ENCODE results near the gene PRPF8. TPM values are rescaled to one million over a fixed set of nuclear protein-coding genes. Genes with fewer than 3 reads are reported as not detected.

Gene PRPF8
- total and polyA plus RNA-seq, 2 experiments from 2014 or later, result 178 to 246 TPM

- Histone ChIP-seq H2AFZ (no peak overlapping the region), H3K36me3 (ENCODE audit: insufficient read depth) (no peaks in the 10 kb centered on the region), H3K9me2 (ENCODE audit: insufficient read depth) (no peaks in the 10 kb centered on the region), H3K4me2 (no peak overlapping the region), H3K4me3 (no peak overlapping the region), H4K20me1 (replicated peaks; ENCODE audit: insufficient read depth) (no peaks in the 10 kb centered on the region), H3K27me3 (ENCODE audit: insufficient read depth) (peaks cover 8% of the 10 kb centered on the region; the same call in 1 of the 2 replicates), H3K4me1 (ENCODE audit: insufficient read depth) (no peaks in the 10 kb centered on the region; the same call in 1 of the 2 replicates), H3K27ac (ENCODE audit: low read depth) (no peak overlapping the region), H3K79me2 (replicated peaks; ENCODE audit: insufficient read depth) (no peaks in the 10 kb centered on the region), H3F3A (replicated peaks; ENCODE audit: low read depth) (0 out of 2 replicates have a peak, but pooled peaks cover 8% of the 10 kb centered on the region)
- DNase-seq (ENCODE audit: low spot score), result no peak
- H3K27me3 Mint-ChIP-seq (ENCODE audit: insufficient read depth, low read depth, poor library complexity), result peaks cover 10% of the 10 kb centered on the region
- H3K9me3 Mint-ChIP-seq, result no peaks in the 10 kb centered on the region
- TF ChIP-seq CREB1 (CRISPR knock-in tag; IDR thresholded peaks at IDR 0.05; ENCODE audit: low read depth) (no peak), STAT1 (IDR thresholded peaks at IDR 0.05; ENCODE audit: unreplicated experiment) (no peak), JUNB (IDR thresholded peaks at IDR 0.05; ENCODE audit: unreplicated experiment) (no peak)
- TF ChIP-seq, protein P1, sequence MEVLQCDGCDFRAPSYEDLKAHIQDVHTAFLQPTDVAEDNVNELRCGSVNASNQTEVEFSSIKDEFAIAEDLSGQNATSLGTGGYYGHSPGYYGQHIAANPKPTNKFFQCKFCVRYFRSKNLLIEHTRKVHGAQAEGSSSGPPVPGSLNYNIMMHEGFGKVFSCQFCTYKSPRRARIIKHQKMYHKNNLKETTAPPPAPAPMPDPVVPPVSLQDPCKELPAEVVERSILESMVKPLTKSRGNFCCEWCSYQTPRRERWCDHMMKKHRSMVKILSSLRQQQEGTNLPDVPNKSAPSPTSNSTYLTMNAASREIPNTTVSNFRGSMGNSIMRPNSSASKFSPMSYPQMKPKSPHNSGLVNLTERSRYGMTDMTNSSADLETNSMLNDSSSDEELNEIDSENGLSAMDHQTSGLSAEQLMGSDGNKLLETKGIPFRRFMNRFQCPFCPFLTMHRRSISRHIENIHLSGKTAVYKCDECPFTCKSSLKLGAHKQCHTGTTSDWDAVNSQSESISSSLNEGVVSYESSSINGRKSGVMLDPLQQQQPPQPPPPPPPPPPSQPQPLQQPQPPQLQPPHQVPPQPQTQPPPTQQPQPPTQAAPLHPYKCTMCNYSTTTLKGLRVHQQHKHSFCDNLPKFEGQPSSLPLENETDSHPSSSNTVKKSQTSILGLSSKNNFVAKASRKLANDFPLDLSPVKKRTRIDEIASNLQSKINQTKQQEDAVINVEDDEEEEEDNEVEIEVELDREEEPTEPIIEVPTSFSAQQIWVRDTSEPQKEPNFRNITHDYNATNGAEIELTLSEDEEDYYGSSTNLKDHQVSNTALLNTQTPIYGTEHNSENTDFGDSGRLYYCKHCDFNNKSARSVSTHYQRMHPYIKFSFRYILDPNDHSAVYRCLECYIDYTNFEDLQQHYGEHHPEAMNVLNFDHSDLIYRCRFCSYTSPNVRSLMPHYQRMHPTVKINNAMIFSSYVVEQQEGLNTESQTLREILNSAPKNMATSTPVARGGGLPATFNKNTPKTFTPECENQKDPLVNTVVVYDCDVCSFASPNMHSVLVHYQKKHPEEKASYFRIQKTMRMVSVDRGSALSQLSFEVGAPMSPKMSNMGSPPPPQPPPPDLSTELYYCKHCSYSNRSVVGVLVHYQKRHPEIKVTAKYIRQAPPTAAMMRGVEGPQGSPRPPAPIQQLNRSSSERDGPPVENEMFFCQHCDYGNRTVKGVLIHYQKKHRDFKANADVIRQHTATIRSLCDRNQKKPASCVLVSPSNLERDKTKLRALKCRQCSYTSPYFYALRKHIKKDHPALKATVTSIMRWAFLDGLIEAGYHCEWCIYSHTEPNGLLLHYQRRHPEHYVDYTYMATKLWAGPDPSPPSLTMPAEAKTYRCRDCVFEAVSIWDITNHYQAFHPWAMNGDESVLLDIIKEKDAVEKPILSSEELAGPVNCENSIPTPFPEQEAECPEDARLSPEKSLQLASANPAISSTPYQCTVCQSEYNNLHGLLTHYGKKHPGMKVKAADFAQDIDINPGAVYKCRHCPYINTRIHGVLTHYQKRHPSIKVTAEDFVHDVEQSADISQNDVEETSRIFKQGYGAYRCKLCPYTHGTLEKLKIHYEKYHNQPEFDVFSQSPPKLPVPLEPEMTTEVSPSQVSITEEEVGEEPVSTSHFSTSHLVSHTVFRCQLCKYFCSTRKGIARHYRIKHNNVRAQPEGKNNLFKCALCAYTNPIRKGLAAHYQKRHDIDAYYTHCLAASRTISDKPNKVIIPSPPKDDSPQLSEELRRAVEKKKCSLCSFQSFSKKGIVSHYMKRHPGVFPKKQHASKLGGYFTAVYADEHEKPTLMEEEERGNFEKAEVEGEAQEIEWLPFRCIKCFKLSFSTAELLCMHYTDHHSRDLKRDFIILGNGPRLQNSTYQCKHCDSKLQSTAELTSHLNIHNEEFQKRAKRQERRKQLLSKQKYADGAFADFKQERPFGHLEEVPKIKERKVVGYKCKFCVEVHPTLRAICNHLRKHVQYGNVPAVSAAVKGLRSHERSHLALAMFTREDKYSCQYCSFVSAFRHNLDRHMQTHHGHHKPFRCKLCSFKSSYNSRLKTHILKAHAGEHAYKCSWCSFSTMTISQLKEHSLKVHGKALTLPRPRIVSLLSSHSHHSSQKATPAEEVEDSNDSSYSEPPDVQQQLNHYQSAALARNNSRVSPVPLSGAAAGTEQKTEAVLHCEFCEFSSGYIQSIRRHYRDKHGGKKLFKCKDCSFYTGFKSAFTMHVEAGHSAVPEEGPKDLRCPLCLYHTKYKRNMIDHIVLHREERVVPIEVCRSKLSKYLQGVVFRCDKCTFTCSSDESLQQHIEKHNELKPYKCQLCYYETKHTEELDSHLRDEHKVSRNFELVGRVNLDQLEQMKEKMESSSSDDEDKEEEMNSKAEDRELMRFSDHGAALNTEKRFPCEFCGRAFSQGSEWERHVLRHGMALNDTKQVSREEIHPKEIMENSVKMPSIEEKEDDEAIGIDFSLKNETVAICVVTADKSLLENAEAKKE (CRISPR knock-in tag; IDR thresholded peaks at IDR 0.05), result no peak
- H3K27ac Mint-ChIP-seq, result no peak overlapping the region
- no peak for ATAC-seq
- no peaks in the 10 kb centered on the region; the same call in 2 of the 3 replicates for H3K36me3 Mint-ChIP-seq (ENCODE audit: low read depth)
- peaks cover 28% of the 10 kb centered on the region for H3K4me1 Mint-ChIP-seq
- no peak overlapping the region for H3K4me3 Mint-ChIP-seq
Observed at GRCh38 chr17:1624650-1625049, 60.0 kb downstream of the PRPF8 start.

GRCh38 chr17:1623057-1623630 lies 61.5 kb downstream of the PRPF8 start:
- H3K4me2 ChIP-seq, result no peak overlapping the region
- no peaks in the 10 kb centered on the region for H3K36me3 ChIP-seq (ENCODE audit: insufficient read depth)

More at GRCh38 chr17:1623057-1623630, 61.5 kb downstream of the PRPF8 start:
- H3K4me1 ChIP-seq (ENCODE audit: insufficient read depth), result no peaks in the 10 kb centered on the region; the same call in 1 of the 2 replicates
- H3K79me2 ChIP-seq (replicated peaks; ENCODE audit: insufficient read depth), result no peaks in the 10 kb centered on the region
- no peaks in the 10 kb centered on the region for H4K20me1 ChIP-seq (replicated peaks; ENCODE audit: insufficient read depth)
- Mint-ChIP-seq H3K4me1 (peaks cover 30% of the 10 kb centered on the region), H3K27me3 (ENCODE audit: insufficient read depth, low read depth, poor library complexity) (peaks cover 11% of the 10 kb centered on the region), H3K4me3 (no peak overlapping the region), H3K27ac (no peak overlapping the region), H3K9me3 (no peaks in the 10 kb centered on the region), H3K36me3 (ENCODE audit: low read depth) (no peaks in the 10 kb centered on the region; the same call in 2 of the 3 replicates)
- H2AFZ ChIP-seq, result no peak overlapping the region
- no peak for ATAC-seq
- TF ChIP-seq STAT1 (IDR thresholded peaks at IDR 0.05; ENCODE audit: unreplicated experiment), result no peak
- TF ChIP-seq POLR2AphosphoS5 (IDR thresholded peaks at IDR 0.05; ENCODE audit: low read depth), result no peak
- TF ChIP-seq ZNF331 (CRISPR knock-in tag; IDR thresholded peaks at IDR 0.05; ENCODE audit: low read depth), result no peak
- TF ChIP-seq JUNB (IDR thresholded peaks at IDR 0.05; ENCODE audit: unreplicated experiment), result no peak
- 0 out of 2 replicates have a peak, but pooled peaks cover 5% of the 10 kb centered on the region for H3F3A ChIP-seq (replicated peaks; ENCODE audit: low read depth)
- H3K9me2 ChIP-seq (ENCODE audit: insufficient read depth), result no peaks in the 10 kb centered on the region
- H3K27me3 ChIP-seq (ENCODE audit: insufficient read depth), result peaks cover 8% of the 10 kb centered on the region; the same call in 1 of the 2 replicates
- H3K4me3 ChIP-seq, result no peak overlapping the region
- no peak for DNase-seq (ENCODE audit: low spot score)
- no peak overlapping the region for H3K27ac ChIP-seq (ENCODE audit: low read depth)
